CD4-positive, alpha-beta T cell treated with Interleukin-1 beta for 1 hour (primary cell): Measurements from ENCODE around the gene PLEKHA4.
A peak's percentile ranks its signal among the peaks of the same experiment; 100 is the strongest.
"Not testable (repeated sequence)": the region's sequence is repeated elsewhere in the genome, so short reads cannot be mapped to it uniquely, and the experiment has no call there.

ENCODE experiments used
- DNase-seq, 2 donors: peaks; one replicate each; pipeline ENCODE4 v3.0.0-alpha.2; 2020 to 2022

The PLEKHA4 gene

DNA sequence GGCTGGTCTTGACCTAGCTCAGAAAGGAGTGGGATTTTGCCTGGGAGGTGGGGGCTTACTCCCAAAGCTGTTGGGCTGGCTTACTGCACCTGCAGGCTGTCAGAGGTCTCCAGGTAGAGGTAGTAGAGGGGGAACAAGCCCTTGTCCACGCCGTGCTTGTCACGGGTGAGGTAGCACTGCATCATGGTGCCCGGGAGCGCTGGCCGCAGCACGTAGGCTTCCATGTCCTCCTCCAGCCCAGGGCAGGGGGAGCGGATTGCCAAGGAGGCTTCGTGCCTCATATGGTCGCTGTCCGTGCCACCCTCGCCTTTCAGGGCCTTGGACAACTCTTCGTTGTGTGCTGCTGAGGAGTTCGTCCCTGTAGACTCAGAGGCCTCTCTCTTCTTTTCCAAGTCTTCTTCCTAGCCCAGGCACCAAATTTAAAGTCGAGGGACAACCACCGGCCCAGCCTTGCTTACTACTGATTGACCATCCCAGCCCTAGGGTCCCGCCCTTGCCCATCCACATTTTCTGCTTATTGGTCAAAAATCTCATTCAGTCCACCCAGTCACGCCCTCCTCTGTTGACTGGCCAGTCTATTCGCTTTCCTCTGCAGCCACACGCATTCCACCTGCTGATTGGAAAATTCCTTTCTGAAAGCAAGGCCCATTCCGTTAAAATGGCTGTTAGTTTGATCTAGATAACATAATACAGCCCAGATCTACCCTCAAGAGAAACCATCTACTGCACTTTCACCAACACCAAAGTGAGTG, 19.6 kb upstream of the PLEKHA4 start:
- no peak for DNase-seq

- peak; percentile 19 to 37 for DNase-seq
Observed at GRCh38 chr19:48883726-48884125, 15.3 kb upstream of the PLEKHA4 start.

DNA sequence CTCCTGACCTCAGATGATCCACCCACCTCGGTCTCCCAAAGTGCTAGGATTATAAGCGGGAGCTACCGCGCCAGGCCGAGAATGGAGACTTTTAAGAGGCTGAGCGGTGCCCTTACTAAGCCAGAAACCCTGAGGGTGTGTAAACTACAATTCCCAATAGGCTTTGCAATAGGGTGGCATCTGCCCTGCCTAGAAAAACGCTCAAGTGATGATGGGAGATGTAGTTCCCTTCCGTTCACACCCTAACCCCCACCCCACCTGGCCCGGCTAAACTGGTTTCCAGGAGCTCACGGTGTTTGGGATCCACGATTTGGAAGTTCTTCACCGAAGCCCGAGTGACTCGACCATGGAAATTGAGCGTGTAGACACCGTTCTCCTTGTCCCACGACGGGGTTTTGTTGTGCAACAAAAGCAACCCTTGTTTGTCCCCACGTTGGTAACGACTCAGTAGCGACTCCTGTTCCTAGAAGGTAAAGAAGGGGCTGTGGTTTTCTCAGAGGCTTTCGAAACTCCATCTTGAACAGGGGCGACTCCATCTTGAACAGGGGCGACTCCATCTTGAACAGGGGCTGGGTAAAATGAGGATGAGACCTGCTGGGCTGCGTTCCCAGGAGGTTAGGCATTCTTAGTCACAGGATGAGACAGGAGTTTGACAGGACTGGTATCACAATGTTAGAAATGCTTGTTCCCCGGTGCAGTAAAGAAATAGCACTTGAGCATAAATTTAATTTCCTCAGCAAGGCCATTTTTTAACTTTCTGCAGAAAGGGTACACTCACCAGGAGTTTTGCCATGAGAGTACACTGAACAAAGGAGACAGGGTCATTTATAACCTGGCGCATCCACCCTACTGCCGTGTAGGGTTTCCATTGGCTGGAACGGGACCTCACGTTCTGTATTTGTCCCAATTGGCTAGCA, 13.6 kb upstream of the PLEKHA4 start:
- peak; percentile 48 to 62 for DNase-seq

- DNase-seq, result peak in 1 of 2 donors; percentile 26
Observed at GRCh38 chr19:48879696-48880095, 11.3 kb upstream of the PLEKHA4 start.

- DNase-seq, result peak; percentile 16 to 28
Observed at GRCh38 chr19:48879025-48879637, 10.7 kb upstream of the PLEKHA4 start.

- DNase-seq, result peak; percentile 49 to 52
Observed at GRCh38 chr19:48878196-48879024, 10.0 kb upstream of the PLEKHA4 start.

DNA sequence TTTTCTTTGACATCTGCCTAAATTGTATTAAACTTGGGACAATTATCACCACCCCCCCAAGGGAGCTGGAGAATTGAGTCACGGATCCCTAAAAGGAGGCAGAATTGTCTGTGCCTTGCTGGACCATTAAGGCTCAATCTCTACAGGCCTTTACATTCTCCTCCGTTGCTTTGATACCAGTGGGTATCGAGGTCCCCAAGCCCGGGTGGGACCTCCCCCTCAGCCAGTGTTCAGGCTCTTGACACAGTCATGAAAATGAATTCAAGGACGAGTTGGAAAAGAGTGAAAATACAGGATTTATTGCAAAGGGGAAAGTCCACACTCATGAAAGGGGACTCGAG, 9.4 kb upstream of the PLEKHA4 start:
- DNase-seq, result peak in 1 of 2 donors; percentile 47

GRCh38 chr19:48876043-48876981, 7.9 kb upstream of the PLEKHA4 start:
- DNase-seq, result peak; percentile 54 to 57

DNA sequence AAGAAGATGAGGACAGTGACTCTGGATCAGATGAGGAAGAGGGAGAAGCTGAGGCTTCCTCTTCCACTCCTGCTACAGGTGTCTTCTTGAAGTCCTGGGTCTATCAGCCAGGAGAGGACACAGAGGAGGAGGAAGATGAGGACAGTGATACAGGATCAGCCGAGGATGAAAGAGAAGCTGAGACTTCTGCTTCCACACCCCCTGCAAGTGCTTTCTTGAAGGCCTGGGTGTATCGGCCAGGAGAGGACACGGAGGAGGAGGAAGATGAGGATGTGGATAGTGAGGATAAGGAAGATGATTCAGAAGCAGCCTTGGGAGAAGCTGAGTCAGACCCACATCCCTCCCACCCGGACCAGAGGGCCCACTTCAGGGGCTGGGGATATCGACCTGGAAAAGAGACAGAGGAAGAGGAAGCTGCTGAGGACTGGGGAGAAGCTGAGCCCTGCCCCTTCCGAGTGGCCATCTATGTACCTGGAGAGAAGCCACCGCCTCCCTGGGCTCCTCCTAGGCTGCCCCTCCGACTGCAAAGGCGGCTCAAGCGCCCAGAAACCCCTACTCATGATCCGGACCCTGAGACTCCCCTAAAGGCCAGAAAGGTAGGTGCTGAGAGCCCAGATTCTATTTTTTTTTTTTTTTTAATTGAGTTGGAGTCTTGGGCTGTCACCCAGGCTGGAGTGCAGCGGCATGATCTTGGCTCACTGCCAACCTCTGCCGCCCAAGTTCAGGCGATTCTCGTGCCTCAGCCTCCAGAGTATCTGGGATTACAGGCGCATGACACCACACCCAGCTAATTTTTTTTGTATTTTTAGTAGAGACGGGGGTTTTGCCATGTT, 6.1 kb upstream of the PLEKHA4 start:
- DNase-seq, result peak; percentile 40 to 59

- peak; percentile 17 to 38 for DNase-seq
Observed at GRCh38 chr19:48873476-48874302, 5.3 kb upstream of the PLEKHA4 start.

GRCh38 chr19:48872884-48873475, 4.6 kb upstream of the PLEKHA4 start:
- peak; percentile 87 for DNase-seq

GRCh38 chr19:48872182-48872883, 3.9 kb upstream of the PLEKHA4 start, which contains the start of gene PPP1R15A:
TSS of gene PPP1R15A (plus strand) at chr19:48872421. CDS start at chr19:48873234, 813 bp downstream.
- peak; percentile 99 to 100 for DNase-seq

DNA sequence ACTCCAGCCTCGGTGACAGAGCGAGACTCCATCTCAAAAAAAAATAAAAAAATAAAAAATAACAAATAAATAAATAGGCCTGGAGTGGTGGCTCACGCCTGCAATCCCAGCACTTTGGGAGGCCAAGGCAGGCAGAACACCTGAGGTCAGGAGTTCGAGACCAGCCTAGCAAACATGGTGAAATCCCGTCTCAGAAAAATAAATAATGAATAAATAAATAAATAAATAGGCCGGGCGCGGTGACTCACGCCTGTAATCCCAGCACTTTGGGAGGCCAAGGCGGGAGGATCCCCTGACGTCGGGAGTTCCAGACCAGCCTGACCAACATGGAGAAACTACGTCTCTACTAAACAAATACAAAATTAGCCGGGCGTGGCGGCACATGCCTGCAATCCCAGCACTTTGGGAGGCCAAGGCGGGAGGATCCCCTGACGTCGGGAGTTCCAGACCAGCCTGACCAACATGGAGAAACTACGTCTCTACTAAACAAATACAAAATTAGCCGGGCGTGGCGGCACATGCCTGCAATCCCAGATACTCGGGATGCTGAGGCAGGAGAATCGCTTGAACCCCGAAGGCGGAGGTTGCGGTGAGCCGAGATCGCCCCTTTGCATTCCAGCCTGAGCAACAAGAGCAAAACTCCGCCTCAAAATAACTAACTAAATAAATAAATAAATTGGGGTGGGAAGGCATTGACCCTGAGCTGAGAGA, 3.2 kb upstream of the PLEKHA4 start:
- not testable (repeated sequence) for DNase-seq

DNA sequence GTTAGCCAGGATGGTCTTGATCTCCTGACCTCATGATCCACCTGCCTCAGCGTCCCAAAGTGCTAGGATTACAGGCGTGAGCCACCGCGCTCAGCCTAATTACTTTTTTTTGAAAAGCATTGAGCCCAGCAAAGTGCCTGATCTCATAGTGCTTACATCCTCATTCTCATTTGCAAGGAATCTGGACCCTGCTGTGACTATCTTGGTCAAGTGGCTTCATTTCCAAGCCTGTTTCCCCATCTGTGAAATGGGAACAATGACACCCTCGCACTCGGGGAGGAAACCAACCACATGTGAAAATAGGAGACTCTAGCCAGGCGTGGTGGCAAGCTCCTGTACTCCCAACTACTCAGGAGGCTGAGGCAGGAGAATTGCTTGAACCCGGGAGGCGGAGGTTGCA, 1.6 kb upstream of the PLEKHA4 start:
- DNase-seq, result no peak

DNA sequence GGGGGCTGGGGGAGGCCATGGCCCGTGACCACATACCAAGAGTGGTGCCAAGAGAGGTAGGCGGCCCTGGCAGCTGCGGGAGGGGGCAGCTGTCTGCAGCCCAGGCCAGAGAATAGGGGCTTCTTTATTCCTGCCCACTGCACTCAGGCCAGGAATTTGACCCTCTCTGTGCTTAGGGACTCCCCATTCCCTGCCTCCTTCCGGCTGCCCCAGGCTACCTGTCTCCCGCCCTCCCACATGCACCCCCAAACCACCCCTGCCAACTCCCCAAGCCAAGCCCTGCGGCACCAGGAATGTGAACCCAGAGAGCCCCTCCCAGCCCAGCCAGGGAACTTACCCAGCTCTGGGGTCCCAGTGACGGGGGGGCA, 687 bp downstream of the PLEKHA4 start:
- no peak for DNase-seq

DNA sequence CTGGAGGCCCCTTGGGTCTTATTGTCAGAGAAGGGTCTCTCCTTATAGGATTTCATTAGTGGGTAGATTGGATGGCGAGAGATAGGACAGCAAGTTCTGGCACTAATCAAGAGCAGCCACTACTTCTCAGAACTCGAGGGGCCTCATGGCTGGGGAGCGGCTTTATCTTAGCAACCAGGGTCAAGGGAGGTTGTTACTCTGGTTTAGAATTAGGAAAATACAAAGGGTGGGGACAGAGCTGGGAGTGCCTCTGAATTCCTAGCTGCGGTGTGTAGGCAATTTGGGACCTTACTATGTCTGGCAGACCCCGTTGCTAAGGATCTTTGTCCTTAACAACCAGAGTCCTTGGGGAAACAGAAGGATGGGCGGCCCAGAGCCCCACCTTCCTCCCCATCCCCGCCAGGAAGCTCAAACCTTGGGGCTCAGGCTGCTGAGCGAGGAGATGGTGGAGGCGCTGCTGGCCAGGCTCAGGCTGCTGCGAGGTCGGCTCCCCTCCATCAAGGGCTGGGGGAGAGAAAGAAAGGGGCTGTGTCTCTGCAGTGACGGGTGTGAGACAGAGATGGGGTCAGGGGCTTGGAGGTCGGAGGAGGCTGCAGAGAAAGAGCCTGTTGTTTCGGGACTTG, 1.2 kb downstream of the PLEKHA4 start:
- no peak for DNase-seq

GRCh38 chr19:48866692-48867091, 1.7 kb downstream of the PLEKHA4 start:
- DNase-seq, result no peak
